H9 (cell line): ENCODE results near the gene RABGAP1L. TPM values are rescaled to one million over a fixed set of nuclear protein-coding genes. Genes with fewer than 3 reads are reported as not detected.

Experiments used
- DNase-seq: peaks from one replicate; pipeline ENCODE4 v3.0.0-alpha.2; 2017
- H2AFZ ChIP-seq: one replicate; pipeline ENCODE4 v1.6.1; 2013; ENCODE audit warnings: mild to moderate bottlenecking, low read length, control low read depth, moderate library complexity
- H2AK5ac ChIP-seq: 2 replicates; pipeline ENCODE4 v1.6.1; 2013; ENCODE audit warnings: low read length, control low read depth, mixed read lengths; ENCODE audit not compliant: insufficient read length
- H2BK120ac ChIP-seq: one replicate; pipeline ENCODE4 v1.6.1; 2013; ENCODE audit warnings: low read depth, mild to moderate bottlenecking, low read length, control low read depth, inconsistent platforms; ENCODE audit not compliant: poor library complexity, severe bottlenecking
- H2BK12ac ChIP-seq: 2 replicates; pipeline ENCODE4 v1.6.1; 2013; ENCODE audit warnings: low read length, control low read depth, mixed read lengths, low read depth; ENCODE audit not compliant: insufficient read length
- H2BK15ac ChIP-seq: 2 replicates; pipeline ENCODE4 v1.6.1; 2013; ENCODE audit warnings: low read depth, low read length, control low read depth
- H2BK20ac ChIP-seq: one replicate; pipeline ENCODE4 v1.6.1; 2013; ENCODE audit warnings: low read depth, mild to moderate bottlenecking, low read length, control low read depth, inconsistent platforms; ENCODE audit not compliant: poor library complexity, severe bottlenecking
- H2BK5ac ChIP-seq: 2 replicates; pipeline ENCODE4 v1.6.1; 2013; ENCODE audit warnings: low read length, control low read depth, mixed read lengths; ENCODE audit not compliant: insufficient read length
- H3K14ac ChIP-seq: 2 replicates; pipeline ENCODE4 v1.6.1; 2013; ENCODE audit warnings: low read length, control low read depth; ENCODE audit not compliant: insufficient read depth
- H3K18ac ChIP-seq: 2 replicates; pipeline ENCODE4 v1.6.1; 2013; ENCODE audit warnings: low read depth, mild to moderate bottlenecking, mixed read lengths, low read length, control low read depth; ENCODE audit not compliant: insufficient read length
- H3K23ac ChIP-seq: 2 replicates; pipeline ENCODE4 v1.6.1; 2013; ENCODE audit warnings: low read length, control low read depth, mixed read lengths, low read depth; ENCODE audit not compliant: insufficient read length
- H3K23me2 ChIP-seq: 2 replicates; pipeline ENCODE4 v1.6.1; 2013; ENCODE audit warnings: low read depth, mild to moderate bottlenecking, mixed read lengths, low read length, control low read depth; ENCODE audit not compliant: insufficient read length, poor library complexity, severe bottlenecking
- H3K27ac ChIP-seq: 2 replicates; pipeline ENCODE4 v1.5.1; 2013; ENCODE audit warnings: low read length, control low read depth, mixed read lengths, low read depth; ENCODE audit not compliant: insufficient read length
- H3K27me3 ChIP-seq: 2 replicates; pipeline ENCODE4 v1.6.1; 2013; ENCODE audit warnings: low read length, control low read depth, inconsistent platforms; ENCODE audit not compliant: insufficient read depth
- H3K4ac ChIP-seq: 2 replicates; pipeline ENCODE4 v1.6.1; 2013; ENCODE audit warnings: low read depth, mild to moderate bottlenecking, control low read depth, inconsistent platforms, low read length, moderate library complexity
- H3K4me1 ChIP-seq: 2 replicates; pipeline ENCODE4 v1.6.1; 2013; ENCODE audit warnings: low read length, control low read depth, inconsistent platforms; ENCODE audit not compliant: insufficient read depth
- H3K4me2 ChIP-seq: 2 replicates; pipeline ENCODE4 v1.6.1; 2013; ENCODE audit warnings: low read length, control low read depth, mixed read lengths; ENCODE audit not compliant: insufficient read length, insufficient read depth
- H3K56ac ChIP-seq: 2 replicates; pipeline ENCODE4 v1.6.1; 2013; ENCODE audit warnings: low read depth, mild to moderate bottlenecking, mixed read lengths, low read length, control low read depth; ENCODE audit not compliant: insufficient read length
- H3K79me1 ChIP-seq: 2 replicates; pipeline ENCODE4 v1.6.1; 2013; ENCODE audit warnings: low read depth, mild to moderate bottlenecking, moderate library complexity, low read length, control low read depth, inconsistent platforms; ENCODE audit not compliant: insufficient read depth, poor library complexity, severe bottlenecking
- H3K79me2 ChIP-seq: 2 replicates; pipeline ENCODE4 v1.6.1; 2013; ENCODE audit warnings: low read length, control low read depth, inconsistent platforms; ENCODE audit not compliant: insufficient read depth
- H3K9ac ChIP-seq: 2 replicates; pipeline ENCODE4 v1.6.1; 2013; ENCODE audit warnings: low read length, control low read depth, mixed read lengths; ENCODE audit not compliant: insufficient read length; ENCODE audit errors: extremely low read depth
- H3K9me3 ChIP-seq: one replicate; pipeline ENCODE4 v1.6.1; 2013; ENCODE audit warnings: low read depth, low read length, inconsistent platforms; ENCODE audit not compliant: control insufficient read depth
- H3T11ph ChIP-seq: one replicate; pipeline ENCODE4 v1.6.1; 2013; ENCODE audit warnings: mild to moderate bottlenecking, low read length, control low read depth, inconsistent platforms
- H4K20me1 ChIP-seq: one replicate; pipeline ENCODE4 v1.6.1; 2013; ENCODE audit not compliant: control insufficient read depth, insufficient read length, insufficient read depth
- H4K5ac ChIP-seq: 2 replicates; pipeline ENCODE4 v1.6.1; 2013; ENCODE audit warnings: low read depth, mild to moderate bottlenecking, mixed read lengths, low read length, control low read depth; ENCODE audit not compliant: insufficient read length
- H4K8ac ChIP-seq: replicated peaks from 2 replicates; pipeline ENCODE4 v1.6.1; 2013; ENCODE audit warnings: low read length, control low read depth, mixed read lengths, low read depth; ENCODE audit not compliant: insufficient read length
- H4K91ac ChIP-seq: 2 replicates; pipeline ENCODE4 v1.6.1; 2013; ENCODE audit warnings: low read depth, mild to moderate bottlenecking, moderate library complexity, mixed read lengths, low read length, control low read depth; ENCODE audit not compliant: insufficient read length
- H3K27ac Mint-ChIP-seq, 3 experiments: 2 replicates in 2 of 3; 3 replicates in 1 of 3; pipeline ENCODE4 v1.8.0; 2020 to 2021; ENCODE audit warnings: mixed read lengths in 3 of 3, mild to moderate bottlenecking in 1 of 3, moderate library complexity in 1 of 3
- H3K27me3 Mint-ChIP-seq: 2 replicates; pipeline ENCODE4 v1.8.0; 2021; ENCODE audit warnings: low read depth, mild to moderate bottlenecking, moderate library complexity, mixed read lengths
- H3K36me3 Mint-ChIP-seq, 3 experiments: 2 replicates in 2 of 3; 3 replicates in 1 of 3; pipeline ENCODE4 v1.8.0; 2020 to 2021; ENCODE audit warnings: low read depth in 3 of 3, mixed read lengths in 3 of 3; ENCODE audit not compliant: insufficient read depth in 1 of 3
- H3K4me1 Mint-ChIP-seq, 2 experiments: 2 replicates each; pipeline ENCODE4 v1.8.0; 2020; ENCODE audit warnings: mixed read lengths in 2 of 2
- H3K4me3 Mint-ChIP-seq, 2 experiments: 2 replicates in 1 of 2; 3 replicates in 1 of 2; pipeline ENCODE4 v1.8.0; 2020 to 2021; ENCODE audit warnings: mild to moderate bottlenecking in 2 of 2, mixed read lengths in 2 of 2, moderate library complexity in 1 of 2
- H3K9me3 Mint-ChIP-seq, 2 experiments: 2 replicates in 1 of 2; 3 replicates in 1 of 2; pipeline ENCODE4 v1.8.0; 2020; ENCODE audit warnings: mild to moderate bottlenecking in 2 of 2, mixed read lengths in 2 of 2, moderate library complexity in 1 of 2
- WGBS: extraction: QIAGEN DNeasy Blood & Tissue Kit; methylation state at CpG from one replicate; pipeline ENCODE4 v1.1.7; 2013; ENCODE audit warnings: missing lambda C conversion rate, low lambda C conversion rate, mixed read lengths; ENCODE audit not compliant: insufficient read length; ENCODE audit errors: extremely low coverage; 5-methylcytosine and 5-hydroxymethylcytosine counted together
- total RNA-seq: library from RNA; stranded (reverse); gene quantifications from 2 replicates; pipeline ENCODE4 v1.2.1, GENCODE V29; 2021
- TF ChIP-seq, protein P1 (sequence below): fragments of 200-600 bp; sonication (generic); conservative IDR thresholded peaks from 3 replicates; pipeline ENCODE4 v1.8.0; 2021; ENCODE audit warnings: antibody characterized with exemption, mild to moderate bottlenecking

RABGAP1L gene
- total RNA-seq, 1 experiment from 2014 or later = 147 TPM

GRCh38 chr1:174623324-174624035 is 464.2 kb downstream of the RABGAP1L start:
- Histone ChIP-seq H4K5ac (no peak overlapping the region), H2BK20ac (no peak overlapping the region), H3K9me3 (peaks cover 1% of the 10 kb centered on the region), H3K27ac (no peak overlapping the region), H3K23me2 (no peaks in the 10 kb centered on the region), H3K27me3 (no peaks in the 10 kb centered on the region), H3K79me2 (no peaks in the 10 kb centered on the region), H3K23ac (no peak overlapping the region), H3K79me1 (no peaks in the 10 kb centered on the region), H3K56ac (no peak overlapping the region), H3K9ac (no peak overlapping the region), H2BK15ac (no peak overlapping the region), H4K91ac (no peak overlapping the region), H3K14ac (no peak overlapping the region), H2BK120ac (no peak overlapping the region), H3K4ac (no peak overlapping the region), H2BK12ac (no peak overlapping the region), H3K4me1 (no peaks in the 10 kb centered on the region), H3K4me2 (no peak overlapping the region), H2AK5ac (no peak overlapping the region), H4K8ac (no peak overlapping the region), H4K20me1 (no peaks in the 10 kb centered on the region), H2BK5ac (no peak overlapping the region), H3T11ph (no peak overlapping the region), H2AFZ (no peak overlapping the region), H3K18ac (no peak overlapping the region)
- Mint-ChIP-seq H3K4me3 (no peak overlapping the region), H3K4me1 (no peaks in the 10 kb centered on the region), H3K27ac (no peak overlapping the region), H3K27me3 (no peaks in the 10 kb centered on the region), H3K36me3 (peaks cover 0 to 19% (median 11%) of the 10 kb centered on the region in 3 experiments; a peak in 2 of 7 replicates), H3K9me3 (peaks cover 19 to 23% of the 10 kb centered on the region in 2 experiments)
- no peak for DNase-seq
- no CpG with 5 or more reads among the region's 2 CpGs for WGBS
- TF ChIP-seq, protein P1, sequence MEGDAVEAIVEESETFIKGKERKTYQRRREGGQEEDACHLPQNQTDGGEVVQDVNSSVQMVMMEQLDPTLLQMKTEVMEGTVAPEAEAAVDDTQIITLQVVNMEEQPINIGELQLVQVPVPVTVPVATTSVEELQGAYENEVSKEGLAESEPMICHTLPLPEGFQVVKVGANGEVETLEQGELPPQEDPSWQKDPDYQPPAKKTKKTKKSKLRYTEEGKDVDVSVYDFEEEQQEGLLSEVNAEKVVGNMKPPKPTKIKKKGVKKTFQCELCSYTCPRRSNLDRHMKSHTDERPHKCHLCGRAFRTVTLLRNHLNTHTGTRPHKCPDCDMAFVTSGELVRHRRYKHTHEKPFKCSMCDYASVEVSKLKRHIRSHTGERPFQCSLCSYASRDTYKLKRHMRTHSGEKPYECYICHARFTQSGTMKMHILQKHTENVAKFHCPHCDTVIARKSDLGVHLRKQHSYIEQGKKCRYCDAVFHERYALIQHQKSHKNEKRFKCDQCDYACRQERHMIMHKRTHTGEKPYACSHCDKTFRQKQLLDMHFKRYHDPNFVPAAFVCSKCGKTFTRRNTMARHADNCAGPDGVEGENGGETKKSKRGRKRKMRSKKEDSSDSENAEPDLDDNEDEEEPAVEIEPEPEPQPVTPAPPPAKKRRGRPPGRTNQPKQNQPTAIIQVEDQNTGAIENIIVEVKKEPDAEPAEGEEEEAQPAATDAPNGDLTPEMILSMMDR = no peak
